IPS-18c (cell line): ENCODE measurements around the gene CCNK.

Experiments
- H3K4me3 ChIP-seq: 2 replicates; pipeline ENCODE4 v1.7.0; 2013; ENCODE audit warnings: low read depth, mild to moderate bottlenecking, low read length, moderate library complexity; ENCODE audit not compliant: insufficient read depth
- H3K9me3 ChIP-seq: one replicate; pipeline ENCODE4 v1.6.1; 2013; ENCODE audit warnings: mild to moderate bottlenecking, low read length, moderate library complexity; ENCODE audit not compliant: control insufficient read depth, insufficient read depth

The CCNK gene

DNA sequence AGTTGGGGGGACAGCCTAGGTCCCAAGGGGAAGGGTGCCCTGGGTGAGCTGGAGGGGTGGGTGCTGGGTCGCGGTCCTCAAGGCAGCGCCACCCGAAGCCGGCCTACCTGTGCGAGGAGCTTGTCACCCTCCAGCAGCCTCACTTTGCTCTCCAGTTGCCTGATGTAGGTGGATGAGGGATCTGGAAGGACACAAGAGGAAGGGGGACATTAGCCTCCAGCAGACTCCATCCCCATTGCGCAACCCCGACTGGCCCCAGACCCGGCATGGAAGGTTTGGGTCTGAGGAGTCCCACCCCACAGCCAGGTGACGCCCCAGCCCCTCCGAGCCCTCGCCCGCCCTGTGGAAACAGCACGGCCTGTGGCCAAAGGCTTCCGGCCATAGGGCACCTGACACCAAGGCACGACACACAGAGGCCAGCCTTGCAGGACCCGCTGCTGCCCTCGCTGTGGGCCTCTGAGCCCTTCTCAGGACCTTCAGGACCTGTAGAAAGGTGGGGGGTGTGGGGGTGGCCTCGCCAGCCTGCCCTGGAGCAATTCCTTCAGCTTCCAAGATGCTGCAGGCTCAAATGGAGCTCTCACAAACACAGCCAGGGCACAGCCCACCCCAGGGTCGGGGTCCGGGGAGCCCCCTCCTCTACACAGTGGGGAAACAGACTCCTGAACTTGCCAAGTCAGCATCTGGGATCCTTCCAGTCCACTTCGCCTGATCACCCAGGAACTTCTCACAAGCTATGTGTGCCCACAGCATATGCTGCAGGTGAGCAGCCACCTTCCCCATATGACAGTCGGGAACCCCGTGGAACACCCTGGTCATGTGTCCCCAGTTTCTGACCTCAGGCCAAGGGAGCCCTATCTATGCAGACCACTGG, 54.9 kb downstream of the CCNK start:
- no peaks in the 10 kb centered on the region for H3K9me3 ChIP-seq

DNA sequence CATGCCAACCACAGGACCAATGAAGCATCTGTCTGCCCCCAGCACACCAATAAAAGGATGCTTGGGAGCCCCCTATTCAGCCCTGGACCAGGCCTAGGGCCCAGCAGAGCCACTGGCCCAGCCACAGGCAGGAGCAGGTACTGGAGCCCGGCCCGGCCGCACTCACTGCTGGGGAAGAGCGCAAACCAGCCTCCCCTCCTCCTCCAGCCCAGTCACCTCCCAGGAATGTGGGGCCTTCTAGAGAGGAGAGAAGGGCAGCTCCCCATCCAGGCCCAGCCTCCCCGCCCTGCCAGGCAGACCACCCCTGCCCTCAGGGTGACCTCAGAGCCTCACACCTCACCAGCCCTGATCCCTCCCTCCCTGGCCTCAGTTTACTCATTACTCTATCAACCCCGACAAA, 56.2 kb downstream of the CCNK start:
- Histone ChIP-seq H3K4me3 (no peak overlapping the region), H3K9me3 (no peaks in the 10 kb centered on the region)

More for the DNA sequence above, 54.9 kb downstream of the CCNK start:
- H3K4me3 ChIP-seq, result no peak overlapping the region

DNA sequence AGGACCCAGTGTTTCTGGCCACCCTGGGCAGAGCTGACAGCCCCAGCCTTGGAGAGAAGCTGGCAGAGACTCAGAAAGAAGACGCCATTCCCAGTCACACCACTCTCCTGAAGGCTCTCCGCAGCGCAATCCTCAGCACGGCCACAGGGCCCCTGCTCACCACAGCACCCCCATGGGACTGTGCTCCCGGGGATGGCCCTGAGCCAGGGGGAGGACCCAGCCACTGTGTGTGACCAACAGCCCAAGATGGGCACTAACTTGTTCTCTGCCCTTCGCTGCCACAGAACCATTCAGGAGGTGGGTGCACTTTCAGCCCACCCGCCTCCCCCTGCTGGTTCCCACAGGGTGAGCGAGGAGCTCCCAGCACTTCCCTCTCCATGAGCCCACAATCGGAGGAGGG, 57.1 kb downstream of the CCNK start:
- no peak overlapping the region for H3K4me3 ChIP-seq
- no peaks in the 10 kb centered on the region for H3K9me3 ChIP-seq

DNA sequence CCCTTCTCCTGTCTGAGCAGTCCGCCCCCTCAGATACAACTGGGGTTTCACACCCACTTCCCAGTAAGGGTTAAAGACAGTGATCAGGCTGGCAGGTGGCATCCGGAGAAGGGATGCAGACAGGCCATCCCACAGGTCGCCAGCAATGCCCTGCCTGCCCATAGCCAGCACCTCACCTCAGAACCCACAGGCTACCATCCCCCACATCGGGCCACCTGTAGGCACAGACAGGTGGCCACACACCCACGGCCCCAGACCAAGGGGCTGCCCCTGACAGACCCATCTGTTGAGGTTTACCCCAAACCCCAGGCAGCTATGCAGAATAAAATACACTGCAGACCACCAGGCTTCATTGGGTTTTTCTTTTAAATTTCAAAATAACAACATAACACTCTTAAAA, 57.5 kb downstream of the CCNK start:
- no peak overlapping the region for H3K4me3 ChIP-seq
- H3K9me3 ChIP-seq, result no peaks in the 10 kb centered on the region

DNA sequence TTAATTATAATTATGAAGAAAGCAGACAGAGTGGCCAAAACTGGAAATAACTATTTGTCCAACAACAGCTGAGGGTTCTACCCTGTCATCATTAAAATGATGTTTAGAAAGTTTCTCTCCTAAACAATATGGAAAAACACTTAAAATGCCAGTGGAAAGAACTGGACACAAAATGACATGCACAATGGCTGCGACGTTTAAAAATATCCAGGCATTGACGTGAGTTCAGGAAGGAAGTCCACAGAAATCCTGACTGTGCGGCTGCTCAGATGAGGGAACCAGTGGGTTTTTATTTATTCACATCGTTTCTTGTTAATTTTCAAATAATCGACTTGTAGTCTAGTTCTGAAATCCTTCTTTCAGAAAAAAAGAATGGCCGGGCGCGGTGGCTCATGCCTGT, 58.3 kb downstream of the CCNK start:
- no peak overlapping the region for H3K4me3 ChIP-seq

DNA sequence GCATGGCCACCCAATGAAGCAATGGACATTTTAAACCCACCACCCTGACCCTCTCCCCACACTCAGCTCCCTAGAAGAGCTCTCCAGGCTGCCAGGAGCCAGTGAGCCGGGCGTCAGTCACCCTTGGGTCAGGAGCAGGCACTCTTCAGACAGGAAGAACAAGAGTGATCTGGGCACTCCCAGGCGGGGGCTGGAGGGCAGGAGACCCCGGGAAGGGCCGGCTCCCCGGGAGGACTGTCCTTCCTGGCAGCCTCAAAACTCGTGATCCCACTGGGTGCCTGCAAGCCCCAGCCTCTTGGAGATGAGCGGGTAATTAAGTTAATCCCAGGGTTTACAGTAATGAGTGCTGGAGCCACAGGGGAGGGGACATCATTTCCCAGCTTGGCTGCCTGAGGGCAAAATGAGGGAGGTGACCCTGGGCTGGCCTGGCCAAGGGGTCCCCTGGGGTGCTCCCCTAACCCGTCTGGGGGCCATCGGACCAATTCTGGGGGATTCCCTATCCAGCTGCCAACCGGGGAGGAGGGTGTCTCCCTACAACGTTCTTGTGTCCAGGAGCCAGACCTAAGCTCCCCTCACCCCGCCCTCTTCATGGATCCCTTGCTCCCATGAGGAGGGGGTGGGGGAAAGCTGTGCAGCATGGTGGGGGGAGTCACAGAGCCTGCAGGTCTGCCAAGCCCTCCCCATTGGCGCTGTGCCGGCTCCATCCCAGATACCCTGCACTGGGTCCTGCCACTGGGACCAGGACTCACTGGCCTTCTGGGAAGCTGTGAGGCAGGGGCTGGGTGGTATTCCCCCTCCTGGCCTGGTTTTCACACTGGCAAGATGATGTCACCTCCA, 59.2 kb downstream of the CCNK start:
- Histone ChIP-seq H3K9me3 (no peaks in the 10 kb centered on the region), H3K4me3 (no peak overlapping the region; the same call in 1 of the 2 replicates)

More for the DNA sequence above, 58.3 kb downstream of the CCNK start:
- no peaks in the 10 kb centered on the region for H3K9me3 ChIP-seq

DNA sequence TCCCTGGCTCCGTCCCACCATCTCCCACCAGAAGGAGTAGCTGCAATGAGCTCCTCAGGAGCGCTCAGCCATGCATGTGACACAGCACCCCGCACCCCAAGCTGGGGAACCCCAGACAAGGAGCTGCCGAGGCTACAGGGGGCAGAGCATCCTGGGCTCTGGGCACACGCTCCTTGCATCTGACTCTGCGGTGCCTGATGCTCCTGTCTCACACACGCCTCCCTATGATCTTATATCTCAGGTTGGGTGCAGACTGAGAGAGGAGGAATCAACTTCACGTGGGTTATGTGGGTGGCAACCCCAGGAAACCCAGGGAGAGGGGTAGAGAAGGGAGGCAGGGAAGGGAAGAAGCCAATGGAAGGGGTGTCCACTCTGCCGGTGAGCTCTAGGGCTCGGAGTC, 60.0 kb downstream of the CCNK start:
- H3K4me3 ChIP-seq, result no peak overlapping the region
- H3K9me3 ChIP-seq, result no peaks in the 10 kb centered on the region

DNA sequence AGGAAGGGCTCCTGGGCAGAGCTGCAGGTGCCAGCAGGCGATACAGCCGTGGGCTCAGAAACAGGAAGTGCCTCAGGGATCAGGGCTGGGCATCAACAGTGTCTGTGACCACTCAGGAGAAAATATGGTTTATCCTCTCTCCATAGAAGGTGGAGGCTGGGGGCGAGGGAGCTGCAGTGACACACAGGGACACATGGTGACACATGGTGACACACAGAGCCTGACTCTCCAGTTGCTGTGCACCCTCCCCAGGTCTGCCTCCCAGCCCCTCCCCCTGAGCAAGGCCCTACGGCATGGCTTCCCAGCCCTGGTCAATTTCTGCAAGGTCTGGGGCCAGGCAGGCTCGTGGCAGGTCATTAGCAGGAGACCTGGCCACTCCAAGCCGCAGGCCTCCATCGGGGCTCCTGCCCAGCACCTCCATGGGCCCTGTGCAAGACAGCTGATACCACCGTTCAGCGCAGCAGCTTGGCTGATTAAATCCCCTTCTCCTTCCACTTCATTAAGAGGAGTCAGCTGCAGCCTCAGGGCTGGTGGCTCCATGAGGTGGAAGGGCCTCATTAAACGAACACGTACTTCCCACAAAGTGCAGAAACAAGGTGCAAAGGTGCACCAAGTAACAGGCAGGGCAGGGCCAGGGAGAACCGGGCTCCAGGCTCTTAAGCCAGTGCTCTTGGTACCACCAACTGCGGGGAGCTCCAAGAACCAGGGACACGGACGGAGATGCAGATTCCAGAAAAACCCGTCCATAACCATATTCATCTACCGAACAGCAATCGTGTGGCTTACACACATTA, 60.7 kb downstream of the CCNK start:
- H3K9me3 ChIP-seq, result no peaks in the 10 kb centered on the region
- no peak overlapping the region for H3K4me3 ChIP-seq

DNA sequence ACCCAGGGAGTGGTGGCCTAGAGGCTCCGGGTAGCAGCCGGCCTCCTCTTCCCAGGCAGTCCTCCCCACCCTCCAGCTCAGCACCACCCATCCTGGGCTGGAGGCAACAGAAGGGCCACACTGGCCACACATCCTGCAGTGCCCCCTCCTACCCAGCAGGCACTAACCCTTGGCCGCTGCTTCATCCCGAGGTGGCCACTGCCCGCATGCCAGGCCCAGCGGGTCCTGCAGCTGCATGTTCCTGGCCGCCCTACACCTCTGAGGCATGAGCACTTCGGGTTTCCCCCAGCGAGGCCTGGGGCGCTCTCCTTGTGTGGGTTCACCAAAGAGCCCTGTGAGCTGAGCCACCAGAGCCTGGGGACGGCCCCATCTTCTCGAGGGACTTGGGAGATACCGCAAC, 61.4 kb downstream of the CCNK start:
- no peak overlapping the region for H3K4me3 ChIP-seq
- H3K9me3 ChIP-seq, result no peaks in the 10 kb centered on the region

DNA sequence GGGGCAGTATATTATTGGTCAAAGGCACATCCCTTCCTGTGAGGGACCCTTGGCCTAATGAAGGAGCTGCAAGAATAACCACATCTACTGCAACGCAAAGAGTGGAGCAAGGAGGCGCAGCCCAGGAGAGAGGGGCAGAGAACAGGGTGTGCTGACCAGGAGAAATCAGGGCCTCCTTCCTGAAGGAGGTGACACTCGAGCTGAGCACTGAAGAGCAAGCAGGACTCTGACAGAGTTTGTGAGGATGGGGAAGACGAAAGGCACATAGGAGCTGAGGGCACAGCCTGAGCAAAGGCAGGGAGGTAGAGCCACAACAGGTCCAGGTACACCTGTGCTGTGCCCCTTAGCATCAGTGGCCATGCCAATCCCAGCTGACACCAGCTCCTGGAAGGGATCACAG, 62.2 kb downstream of the CCNK start:
- no peaks in the 10 kb centered on the region for H3K9me3 ChIP-seq

DNA sequence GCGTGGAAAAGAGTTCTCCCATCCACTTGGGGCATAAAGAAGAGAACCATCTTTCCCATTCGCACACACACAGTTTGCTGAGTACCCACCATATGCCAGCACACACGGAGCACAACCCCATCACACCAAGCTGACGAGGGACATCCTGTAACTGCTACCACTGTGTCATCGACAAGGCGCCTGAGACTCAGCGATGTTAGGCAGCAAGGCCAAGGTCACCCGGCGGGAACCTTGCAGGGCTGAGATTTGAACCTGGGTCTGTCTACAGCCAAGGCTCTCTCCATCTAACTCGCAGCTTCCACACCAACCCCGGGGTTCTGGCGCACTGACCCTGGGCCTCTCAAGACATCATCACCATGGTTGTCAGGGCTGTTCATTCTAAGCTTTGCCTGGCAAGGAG, 62.8 kb downstream of the CCNK start:
- Histone ChIP-seq H3K9me3 (no peaks in the 10 kb centered on the region), H3K4me3 (no peak overlapping the region)

More for the DNA sequence above, 62.2 kb downstream of the CCNK start:
- H3K4me3 ChIP-seq, result no peak overlapping the region

DNA sequence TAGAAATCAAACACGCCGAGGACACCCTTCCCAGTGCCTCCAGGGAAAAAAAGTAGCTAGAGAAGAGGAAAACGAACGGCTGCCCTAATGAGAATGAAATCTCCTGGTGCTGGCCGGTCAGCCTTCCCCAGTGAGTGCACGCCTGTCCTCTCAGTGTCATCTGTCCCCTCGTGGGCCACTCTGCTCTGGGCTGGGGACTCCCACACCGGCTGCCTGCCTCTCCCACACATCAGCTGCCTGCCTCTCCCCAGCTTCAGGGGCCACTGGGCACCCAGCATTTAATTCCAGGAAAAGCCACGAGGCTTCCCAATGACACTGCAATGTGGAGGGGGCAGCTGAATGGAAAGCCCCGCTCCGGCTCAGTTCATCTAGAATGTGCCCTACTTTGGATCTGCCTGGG, 63.8 kb downstream of the CCNK start:
- Histone ChIP-seq H3K9me3 (no peaks in the 10 kb centered on the region), H3K4me3 (no peak overlapping the region)

DNA sequence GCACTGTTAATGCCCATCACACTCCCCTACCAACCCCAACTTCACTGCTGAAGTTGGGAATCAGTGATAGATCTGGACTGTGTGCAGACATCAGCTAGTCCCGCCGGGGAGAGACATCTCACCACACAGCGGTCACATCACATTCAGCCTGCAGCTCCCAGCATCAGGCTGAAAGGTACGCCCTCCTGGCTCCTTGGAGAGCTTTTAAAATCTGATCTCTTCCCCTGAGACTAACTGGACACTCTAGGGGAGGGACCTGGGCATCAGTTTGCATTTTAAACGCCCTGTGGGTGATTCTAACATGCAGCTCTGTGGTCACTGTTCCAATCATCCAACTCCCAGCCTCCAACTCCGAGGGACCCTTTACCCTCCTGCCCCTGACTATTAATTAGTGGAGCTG, 64.4 kb downstream of the CCNK start:
- H3K9me3 ChIP-seq, result no peaks in the 10 kb centered on the region
- H3K4me3 ChIP-seq, result no peak overlapping the region

DNA sequence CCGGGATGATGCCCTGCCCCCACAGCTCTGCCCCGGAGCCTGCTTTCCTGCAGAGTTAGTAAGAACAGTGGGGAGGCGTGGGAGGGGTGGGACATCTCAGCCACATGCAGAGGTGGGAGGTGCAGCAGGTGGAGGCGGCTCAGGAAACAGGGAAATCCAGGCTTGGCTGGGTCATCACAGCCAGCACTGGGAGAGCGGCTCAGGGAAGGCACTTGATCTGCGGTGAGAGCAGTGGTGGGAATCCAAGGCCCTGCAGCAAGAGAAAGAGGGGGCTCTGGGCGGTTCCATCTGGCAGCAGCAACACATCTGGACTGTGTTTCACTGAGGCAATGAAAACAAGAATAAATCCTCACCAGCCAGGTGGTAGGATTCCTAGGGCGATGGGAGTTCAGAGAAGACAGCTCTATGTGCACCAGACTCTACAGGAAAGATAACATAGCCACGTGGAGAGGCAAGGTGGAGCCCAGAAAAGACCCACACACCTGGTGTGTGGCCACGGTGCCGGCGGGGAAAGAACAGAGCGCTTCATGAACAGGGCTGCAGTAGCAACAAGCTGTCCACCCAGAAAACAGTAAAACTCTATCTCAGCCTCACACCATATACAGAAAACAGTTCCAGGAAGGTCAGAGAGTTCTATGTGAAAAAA, 65.1 kb downstream of the CCNK start:
- H3K4me3 ChIP-seq, result peak overlapping the region; percentile 26
- no peaks in the 10 kb centered on the region for H3K9me3 ChIP-seq

DNA sequence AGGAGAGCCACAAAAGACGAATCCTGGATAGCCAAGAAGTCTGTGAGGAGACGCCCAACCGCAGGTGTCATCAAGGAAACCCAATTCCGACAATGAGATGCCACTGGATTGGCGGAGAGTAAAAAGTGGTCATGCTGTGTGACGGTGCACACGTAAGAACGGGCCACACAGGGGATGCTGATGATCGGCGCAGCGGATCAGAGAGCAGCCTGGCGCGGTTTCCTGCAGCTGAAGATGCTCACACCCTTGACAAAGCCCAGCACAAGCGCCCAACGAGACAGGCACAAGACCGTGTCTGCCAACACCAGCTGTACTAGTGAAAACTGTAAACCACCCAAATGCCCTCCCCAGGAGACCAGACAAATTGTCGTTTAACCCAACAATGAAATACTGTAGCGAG, 67.0 kb downstream of the CCNK start:
- Histone ChIP-seq H3K9me3 (no peaks in the 10 kb centered on the region), H3K4me3 (no peak overlapping the region)

DNA sequence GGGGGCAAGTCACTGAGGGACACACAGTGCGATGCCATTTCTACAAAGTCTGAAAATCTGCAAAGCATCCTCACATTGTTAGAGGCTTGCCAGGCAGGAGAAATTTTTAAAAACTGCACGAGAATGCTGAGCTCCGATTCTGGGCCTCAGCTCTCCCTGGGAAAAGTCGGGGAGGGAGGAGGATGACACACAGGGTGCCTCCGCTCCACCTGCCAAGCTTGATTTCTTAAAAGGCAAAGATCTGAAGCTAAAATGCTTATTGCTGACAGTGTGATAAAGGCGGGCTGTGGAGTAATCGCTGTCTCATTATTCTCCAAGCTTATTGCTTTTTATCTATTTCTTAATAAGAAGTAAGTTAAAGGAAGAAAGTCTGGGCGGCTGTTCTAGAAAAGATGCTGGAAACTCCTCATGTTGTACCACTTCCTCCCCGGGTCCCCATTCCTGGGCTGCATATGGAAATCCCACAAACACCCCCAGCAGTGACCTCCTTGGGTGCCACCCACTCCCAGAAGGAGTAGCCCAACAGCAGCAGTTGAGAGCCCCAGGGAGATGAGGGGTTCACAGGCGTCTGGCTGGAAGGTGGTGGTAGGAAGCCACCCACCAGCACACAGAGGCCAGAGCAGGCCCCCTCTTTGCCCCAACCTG, 67.8 kb downstream of the CCNK start:
- no peak overlapping the region for H3K4me3 ChIP-seq
- H3K9me3 ChIP-seq, result no peaks in the 10 kb centered on the region

DNA sequence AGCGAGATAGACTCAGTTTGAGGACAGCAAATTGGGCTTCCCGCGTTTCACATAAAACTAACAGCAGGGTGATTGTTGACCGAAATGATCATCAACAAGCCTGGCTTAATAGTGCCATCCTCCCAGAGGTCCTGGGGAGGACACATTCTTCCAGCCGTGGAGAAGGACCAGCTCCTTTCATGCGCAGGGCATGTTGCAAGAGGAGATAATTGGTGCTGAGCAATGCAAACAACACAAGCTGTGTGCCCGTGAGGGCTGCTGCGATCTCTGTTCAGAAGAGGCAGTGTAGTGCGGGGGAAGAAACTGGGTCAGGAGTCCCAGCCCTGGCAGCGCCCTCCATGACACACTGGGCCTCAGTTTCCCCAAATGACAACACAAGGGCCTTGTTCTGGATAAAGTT, 68.5 kb downstream of the CCNK start:
- no peak overlapping the region for H3K4me3 ChIP-seq
- no peaks in the 10 kb centered on the region for H3K9me3 ChIP-seq
